Measurements from ENCODE around the gene CDKL4. TPM values are rescaled to one million over a fixed set of nuclear protein-coding genes. Genes with fewer than 3 reads are reported as not detected.
A peak's percentile ranks its signal among the peaks of the same experiment; 100 is the strongest.

The CDKL4 gene
- total RNA-seq = 0.66 TPM
- long read RNA-seq = 0 reads

DNA sequence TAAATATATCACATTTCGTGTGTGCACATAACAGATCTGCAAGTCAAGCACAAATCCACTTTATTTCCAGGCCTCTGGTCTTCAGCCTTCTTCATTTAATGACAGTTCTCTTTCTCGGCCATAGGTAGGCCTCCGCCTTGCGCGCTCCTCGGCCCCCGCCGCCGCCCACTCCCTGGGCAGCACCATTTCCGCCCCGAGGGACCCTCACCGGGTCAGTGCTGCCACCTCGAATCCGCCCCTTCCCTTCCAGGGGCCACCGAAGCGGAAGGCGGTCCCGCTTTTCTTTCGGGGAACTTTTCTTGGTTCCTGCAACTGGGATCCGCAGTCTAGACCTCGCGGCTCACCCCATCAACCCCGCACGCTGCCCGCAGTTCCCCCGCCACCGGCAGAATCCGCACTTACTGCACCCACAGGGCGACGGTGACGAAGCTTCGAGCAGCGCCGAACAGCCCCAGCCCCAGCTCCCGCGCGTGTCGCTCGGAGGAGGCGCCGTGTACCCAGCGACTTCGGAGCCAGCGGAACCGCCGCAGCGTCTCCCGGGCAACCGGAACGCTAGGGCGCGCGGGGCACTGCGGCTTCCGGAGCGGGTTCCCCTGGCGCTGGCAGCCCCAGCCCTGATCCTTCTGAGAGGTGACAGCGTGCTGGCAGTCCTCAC lies at the start of gene CDKL4:
CDKL4 (minus strand) TSS at position 502 of the 655 bp plus-strand sequence.
- Histone ChIP-seq H3K27ac (replicated peaks) (no peak within 1 kb of the TSS), H3K4me3 (peak within 1 kb of the TSS; percentile 58), H3K4me1 (peaks cover 5% of the 10 kb centered on the region), H3K9me3 (replicated peaks) (no peaks in the 10 kb centered on the region), H3K27me3 (ENCODE audit: low read depth) (no peaks in the 10 kb centered on the region), H3K36me3 (peaks cover 2% of the 10 kb centered on the region)
- peak; percentile 35 for DNase-seq
- intact Hi-C loops (cut with micrococcal nuclease) = no loop called here
- TF ChIP-seq, protein P1, sequence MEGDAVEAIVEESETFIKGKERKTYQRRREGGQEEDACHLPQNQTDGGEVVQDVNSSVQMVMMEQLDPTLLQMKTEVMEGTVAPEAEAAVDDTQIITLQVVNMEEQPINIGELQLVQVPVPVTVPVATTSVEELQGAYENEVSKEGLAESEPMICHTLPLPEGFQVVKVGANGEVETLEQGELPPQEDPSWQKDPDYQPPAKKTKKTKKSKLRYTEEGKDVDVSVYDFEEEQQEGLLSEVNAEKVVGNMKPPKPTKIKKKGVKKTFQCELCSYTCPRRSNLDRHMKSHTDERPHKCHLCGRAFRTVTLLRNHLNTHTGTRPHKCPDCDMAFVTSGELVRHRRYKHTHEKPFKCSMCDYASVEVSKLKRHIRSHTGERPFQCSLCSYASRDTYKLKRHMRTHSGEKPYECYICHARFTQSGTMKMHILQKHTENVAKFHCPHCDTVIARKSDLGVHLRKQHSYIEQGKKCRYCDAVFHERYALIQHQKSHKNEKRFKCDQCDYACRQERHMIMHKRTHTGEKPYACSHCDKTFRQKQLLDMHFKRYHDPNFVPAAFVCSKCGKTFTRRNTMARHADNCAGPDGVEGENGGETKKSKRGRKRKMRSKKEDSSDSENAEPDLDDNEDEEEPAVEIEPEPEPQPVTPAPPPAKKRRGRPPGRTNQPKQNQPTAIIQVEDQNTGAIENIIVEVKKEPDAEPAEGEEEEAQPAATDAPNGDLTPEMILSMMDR (IDR thresholded peaks at IDR 0.05; ENCODE audit: borderline replicate concordance) = no peak

GRCh38 chr2:39290433-39290832 lies 46.7 kb upstream of the CDKL4 start:
- TF ChIP-seq, protein P1 (IDR thresholded peaks at IDR 0.05; ENCODE audit: borderline replicate concordance) = no peak
- Histone ChIP-seq H3K27ac (replicated peaks) (no peak overlapping the region), H3K4me1 (no peaks in the 10 kb centered on the region), H3K36me3 (peaks cover 80% of the 10 kb centered on the region), H3K4me3 (no peak overlapping the region), H3K9me3 (replicated peaks) (no peaks in the 10 kb centered on the region), H3K27me3 (ENCODE audit: low read depth) (no peaks in the 10 kb centered on the region)
- intact Hi-C loops (cut with micrococcal nuclease) = no loop called here
- no peak for DNase-seq

DNA sequence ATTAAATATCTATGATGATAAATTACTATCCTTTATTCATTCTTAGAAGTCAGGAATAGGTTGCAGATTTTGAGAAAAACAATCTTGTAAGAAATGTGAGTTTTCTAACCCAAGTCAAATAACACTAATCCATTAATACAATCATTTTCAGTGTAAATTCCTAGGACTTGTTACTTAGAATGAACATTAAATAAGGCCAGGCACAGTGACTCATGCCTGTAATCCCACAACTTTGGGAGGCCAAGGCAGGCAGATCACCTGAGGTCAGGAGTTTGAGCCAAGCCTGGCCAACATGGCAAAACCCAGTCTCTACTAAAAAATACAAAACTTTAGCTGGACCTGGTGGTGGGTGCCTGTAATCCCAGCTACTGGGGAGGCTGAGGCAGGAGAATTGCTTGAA lies 45.8 kb upstream of the CDKL4 start:
- TF ChIP-seq, protein P1 (IDR thresholded peaks at IDR 0.05; ENCODE audit: borderline replicate concordance) = no peak
- H3K9me3 ChIP-seq (replicated peaks) = no peaks in the 10 kb centered on the region
- H3K27me3 ChIP-seq (ENCODE audit: low read depth) = no peaks in the 10 kb centered on the region
- no peak overlapping the region for H3K4me3 ChIP-seq
- no peak for DNase-seq
- peaks cover 88% of the 10 kb centered on the region for H3K36me3 ChIP-seq
- H3K4me1 ChIP-seq = no peaks in the 10 kb centered on the region
- H3K27ac ChIP-seq (replicated peaks) = no peak overlapping the region
- intact Hi-C loops (cut with micrococcal nuclease) = no loop called here

DNA sequence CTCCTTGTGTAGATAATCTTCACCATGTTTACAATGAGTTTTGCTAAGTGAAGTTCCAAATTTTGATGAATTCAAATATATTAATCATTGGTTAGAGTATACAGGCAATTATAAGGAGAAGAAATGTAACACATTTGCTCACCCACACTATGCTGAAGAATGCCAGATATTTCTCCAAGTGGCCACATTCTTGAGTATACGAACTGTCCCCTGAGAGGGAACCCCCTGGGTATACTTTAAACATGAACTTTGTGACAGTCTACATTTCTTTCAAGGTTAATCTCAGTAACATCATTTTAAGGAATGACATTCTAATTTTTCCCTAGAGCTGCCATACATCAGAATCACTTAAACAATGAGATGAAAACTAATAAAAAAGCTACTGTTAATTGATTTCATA lies 39.8 kb upstream of the CDKL4 start:
- TF ChIP-seq, protein P1 (IDR thresholded peaks at IDR 0.05; ENCODE audit: borderline replicate concordance) = no peak
- DNase-seq = no peak
- intact Hi-C loops (cut with micrococcal nuclease) = no loop called here

GRCh38 chr2:39281391-39281790 lies 37.6 kb upstream of the CDKL4 start:
- intact Hi-C loops (cut with micrococcal nuclease) = no loop called here
- TF ChIP-seq, protein P1 (IDR thresholded peaks at IDR 0.05; ENCODE audit: borderline replicate concordance) = no peak

More for the DNA sequence above, 39.8 kb upstream of the CDKL4 start:
- Histone ChIP-seq H3K4me1 (no peaks in the 10 kb centered on the region), H3K9me3 (replicated peaks) (no peaks in the 10 kb centered on the region), H3K36me3 (peaks cover 86% of the 10 kb centered on the region), H3K27ac (replicated peaks) (no peak overlapping the region), H3K4me3 (no peak overlapping the region), H3K27me3 (ENCODE audit: low read depth) (no peaks in the 10 kb centered on the region)

More at GRCh38 chr2:39281391-39281790, 37.6 kb upstream of the CDKL4 start:
- no peaks in the 10 kb centered on the region for H3K4me1 ChIP-seq
- no peak overlapping the region for H3K4me3 ChIP-seq
- H3K27ac ChIP-seq (replicated peaks) = no peak overlapping the region
- no peaks in the 10 kb centered on the region for H3K27me3 ChIP-seq (ENCODE audit: low read depth)
- peaks cover 86% of the 10 kb centered on the region for H3K36me3 ChIP-seq
- no peaks in the 10 kb centered on the region for H3K9me3 ChIP-seq (replicated peaks)
- no peak for DNase-seq
